GM12878 (cell line): ENCODE results near the gene FBXO17. TPM values are rescaled to one million over a fixed set of nuclear protein-coding genes. Genes with fewer than 3 reads are reported as not detected.

Source experiments
- ATAC-seq: fragments of 200-7000 bp; cut with Tn5 transposase; 3 replicates; pipeline ENCODE4 v1.9.1; 2020; ENCODE audit warnings: mild to moderate bottlenecking, moderate library complexity
- BruUV-seq: library from RNA; stranded (reverse); fragments of 400-500 nt; replicated peaks from 2 replicates; lab custom pipeline; 2021; lab: Mats Ljungman, UMichigan
- CTCF ChIA-PET: fragments of 300-600 bp; sonication (Branson Sonifier 250); formaldehyde crosslinking; extraction: SDS; loops from one replicate; lab custom pipeline; 2021; ENCODE audit warnings: inconsistent platforms; lab: Yijun Ruan, JAX
- POLR2A ChIA-PET: fragments of 350-600 bp; formaldehyde crosslinking; extraction: SDS; loops from one replicate; lab custom pipeline; 2021; ENCODE audit warnings: inconsistent platforms; lab: Charles Lee
- RAD21 ChIA-PET: fragments of 300-600 bp; sonication (Branson Sonifier 250); formaldehyde crosslinking; loops from one replicate; lab custom pipeline; 2023; ENCODE audit warnings: antibody characterized with exemption; ENCODE audit not compliant: unreplicated experiment; lab: Charles Lee
- SMC1A ChIA-PET: fragments of 300-600 bp; sonication (Branson Sonifier 250); formaldehyde crosslinking; loops from one replicate; lab custom pipeline; 2023; ENCODE audit not compliant: unreplicated experiment, uncharacterized antibody; lab: Charles Lee
- DNase-seq: peaks from one replicate; pipeline ENCODE4 v3.0.0-alpha.2; 2011; ENCODE audit warnings: low read depth, low spot score
- FAIRE-seq: peaks from 3 replicates; lab custom pipeline; 2011; peaks lifted over from hg19 to GRCh38; lab: Jason Lieb, UNC
- H2AFZ ChIP-seq: 2 replicates; pipeline ENCODE4 v1.6.0; 2011; ENCODE audit warnings: low read depth, low read length, control low read depth; ENCODE audit not compliant: control insufficient read depth
- H3K27ac ChIP-seq: 2 replicates; pipeline ENCODE4 v1.5.1; 2011; ENCODE audit warnings: control low read depth; ENCODE audit not compliant: control insufficient read depth, insufficient read depth
- H3K27me3 ChIP-seq, 2 experiments: replicated peaks in 1 of 2; 2 replicates each; pipeline versions ENCODE4 v1.6.0 to v1.6.1; 2011; ENCODE audit warnings: low read length in 1 of 2; ENCODE audit not compliant: control insufficient read depth in 2 of 2, insufficient read depth in 2 of 2
- H3K36me3 ChIP-seq, 2 experiments: 2 replicates each; pipeline ENCODE4 v1.5.1; 2011; ENCODE audit warnings: low read length in 1 of 2; ENCODE audit not compliant: control insufficient read depth in 2 of 2, insufficient read depth in 2 of 2
- H3K4me1 ChIP-seq: 2 replicates; pipeline ENCODE4 v1.6.1; 2011; ENCODE audit warnings: mild to moderate bottlenecking, low read length, moderate library complexity, mixed read lengths; ENCODE audit not compliant: control insufficient read depth, insufficient read depth
- H3K4me2 ChIP-seq: 2 replicates; pipeline ENCODE4 v1.6.0; 2011; ENCODE audit warnings: control low read depth; ENCODE audit not compliant: control insufficient read depth, insufficient read depth
- H3K4me3 ChIP-seq: fragments of 200-600 bp; sonication (generic); 2 replicates; pipeline ENCODE4 v1.5.1; 2016
- H3K79me2 ChIP-seq: 2 replicates; pipeline ENCODE4 v1.6.0; 2011; ENCODE audit warnings: low read length; ENCODE audit not compliant: control insufficient read depth, insufficient read depth
- H3K9ac ChIP-seq: 2 replicates; pipeline ENCODE4 v1.8.0; 2011; ENCODE audit warnings: low read length, control low read depth, mixed read lengths; ENCODE audit not compliant: control insufficient read depth, insufficient read depth
- H3K9me3 ChIP-seq: replicated peaks from 3 replicates; pipeline ENCODE4 v1.5.1; 2011; ENCODE audit warnings: mild to moderate bottlenecking, low read length; ENCODE audit not compliant: control insufficient read depth, insufficient read depth
- H4K20me1 ChIP-seq: 2 replicates; pipeline ENCODE4 v1.6.0; 2011; ENCODE audit not compliant: control insufficient read depth, insufficient read depth
- ASH2L ChIP-seq: fragments of 300-600, 200-600 bp; sonication (generic); IDR thresholded peaks from 2 replicates; pipeline ENCODE4 v1.6.1; 2017; ENCODE audit warnings: low read depth, mild to moderate bottlenecking, borderline replicate concordance
- ATF7 ChIP-seq: fragments of 450-650 bp; IDR thresholded peaks from 2 replicates; pipeline ENCODE4 v1.6.1; 2016; ENCODE audit warnings: low read depth, mild to moderate bottlenecking
- BMI1 ChIP-seq: fragments of 450-650 bp; IDR thresholded peaks from 2 replicates; pipeline ENCODE4 v1.6.1; 2016; ENCODE audit warnings: mild to moderate bottlenecking, moderate library complexity, borderline replicate concordance
- CBX5 ChIP-seq: sonication (generic); IDR thresholded peaks from 2 replicates; pipeline ENCODE4 v1.6.1; 2016; ENCODE audit warnings: low read depth, moderate library complexity, mild to moderate bottlenecking, inconsistent platforms
- CREM ChIP-seq: IDR thresholded peaks from 2 replicates; pipeline ENCODE4 v1.6.1; 2014; ENCODE audit warnings: antibody characterized with exemption, low read depth
- HDAC2 ChIP-seq: fragments of 200-600 bp; sonication (generic); IDR thresholded peaks from 2 replicates; pipeline ENCODE4 v1.6.1; 2017
- JUND ChIP-seq: IDR thresholded peaks from 2 replicates; pipeline ENCODE4 v1.6.1; 2012; ENCODE audit warnings: low read depth, mild to moderate bottlenecking, low read length, improper control_type of control experiment, moderate library complexity
- MXI1 ChIP-seq: fragments of 150-350 bp; IDR thresholded peaks from 2 replicates; pipeline ENCODE4 v1.6.1; 2011; ENCODE audit warnings: low read depth, mild to moderate bottlenecking, inconsistent platforms, low read length, improper control_type of control experiment
- PAX8 ChIP-seq: fragments of 450-650 bp; IDR thresholded peaks from 2 replicates; pipeline ENCODE4 v1.6.1; 2017; ENCODE audit warnings: mild to moderate bottlenecking, moderate library complexity
- POU2F2 ChIP-seq: IDR thresholded peaks from 3 replicates; pipeline ENCODE4 v1.6.1; 2011; ENCODE audit warnings: low read depth, mild to moderate bottlenecking, low read length, borderline replicate concordance
- RAD21 ChIP-seq: IDR thresholded peaks from 2 replicates; pipeline ENCODE4 v1.6.1; 2011; ENCODE audit warnings: mild to moderate bottlenecking, low read depth, low read length, moderate library complexity; ENCODE audit not compliant: insufficient read depth
- RB1 ChIP-seq: fragments of 450-650 bp; formaldehyde crosslinking; IDR thresholded peaks from 2 replicates; pipeline ENCODE4 v1.6.1; 2017; ENCODE audit warnings: mild to moderate bottlenecking, borderline replicate concordance
- RFX5 ChIP-seq: IDR thresholded peaks from 2 replicates; pipeline ENCODE4 v1.6.1; 2011; ENCODE audit warnings: low read depth, low read length, improper control_type of control experiment
- SRF ChIP-seq, 2 experiments: IDR thresholded peaks; 2 replicates each; pipeline ENCODE4 v1.6.1; 2011; ENCODE audit warnings: low read depth in 2 of 2, low read length in 2 of 2, mild to moderate bottlenecking in 1 of 2, moderate library complexity in 1 of 2
- SUPT20H ChIP-seq: IDR thresholded peaks from 2 replicates; pipeline ENCODE4 v1.6.1; 2011; ENCODE audit warnings: low read depth, mild to moderate bottlenecking, low read length, moderate library complexity, borderline replicate concordance; ENCODE audit not compliant: control insufficient read depth
- YY1 ChIP-seq: IDR thresholded peaks from 2 replicates; pipeline ENCODE4 v1.6.1; 2011; ENCODE audit warnings: low read depth, mild to moderate bottlenecking, low read length
- ZBED1 ChIP-seq: IDR thresholded peaks from 2 replicates; pipeline ENCODE4 v1.6.1; 2016; ENCODE audit warnings: borderline replicate concordance
- ZNF217 ChIP-seq: fragments of 450-650 bp; IDR thresholded peaks from 2 replicates; pipeline ENCODE4 v1.6.1; 2017; ENCODE audit warnings: antibody characterized with exemption, mild to moderate bottlenecking
- ZZZ3 ChIP-seq: IDR thresholded peaks from 2 replicates; pipeline ENCODE4 v1.6.1; 2011; ENCODE audit warnings: low read depth; ENCODE audit not compliant: control insufficient read depth, insufficient read length
- WGBS: methylation state at CpG from one replicate; pipeline ENCODE4 v1.1.6; 2016; ENCODE audit warnings: low lambda C conversion rate; ENCODE audit not compliant: insufficient replicate concordance, insufficient coverage; ENCODE audit errors: missing lambda C conversion rate; 5-methylcytosine and 5-hydroxymethylcytosine counted together
- in situ Hi-C: fragments of 300-500 bp; cut with MboI; formaldehyde crosslinking; loops from 9 replicates; pipeline ENCODE4 v1.14.3; 2018; ENCODE audit warnings: mixed read lengths
- intact Hi-C: fragments of 100-400 bp; cut with micrococcal nuclease; formaldehyde crosslinking; loops from one replicate; pipeline ENCODE4 v1.14.2; 2022; ENCODE audit not compliant: unreplicated experiment
- polyA plus RNA-seq, 11 experiments: library from polyadenylated mRNA; depleted of rRNA in 4 of 11; unstranded in 6 of 11; stranded (reverse) in 5 of 11; fragments of >200 nt; fragmentation: Nextera tagmentation in 4 of 11; fragmentation: Illumina TruSeq in 1 of 11; extraction: Ambion mirVana in 4 of 11; extraction: Trizol in 1 of 11; gene quantifications; 1 replicate in 1 of 11; 2 replicates in 10 of 11; pipeline versions ENCODE4 v1.2.1 to v1.2.3, GENCODE V29; 2011 to 2016; ENCODE audit warnings: inconsistent platforms in 2 of 11, missing spikeins in 2 of 11, low read depth in 1 of 11
- total RNA-seq, 4 experiments: library from RNA; depleted of rRNA in 3 of 4; stranded (reverse); fragments of >200 nt in 3 of 4; fragmentation: Illumina TruSeq in 1 of 4; extraction: Trizol in 1 of 4; gene quantifications; 2 replicates each; pipeline versions ENCODE4 v1.2.1 to v1.2.3, GENCODE V29; 2013 to 2021

FBXO17 gene
- total and polyA plus RNA-seq, 10 of the 15 experiments (the other 5 are each of a cell fraction or from before 2014, with no cell fraction given), result 2.2 to 11.1 (median 5.3) TPM

- Histone ChIP-seq H3K36me3 (no peaks in the 10 kb centered on the region), H3K4me1 (no peaks in the 10 kb centered on the region), H3K79me2 (no peaks in the 10 kb centered on the region), H3K9ac (no peak overlapping the region), H3K4me3 (no peak overlapping the region), H3K9me3 (no peaks in the 10 kb centered on the region; the same call in 2 of the 3 replicates), H2AFZ (no peak overlapping the region), H3K27me3 (no peaks in the 10 kb centered on the region; a peak in 1 of 4 replicates), H3K4me2 (no peak overlapping the region), H3K27ac (no peak overlapping the region), H4K20me1 (no peaks in the 10 kb centered on the region)
- TF ChIP-seq CBX5 (no peak), HDAC2 (no peak), SRF (IDR thresholded peaks at IDR 0.05; ENCODE audit: low read depth in 2 of 2, low read length in 2 of 2) (no peak), MXI1 (no peak), RB1 (no peak), YY1 (no peak), ZBED1 (no peak), ZNF217 (no peak), PAX8 (no peak), ATF7 (no peak), CREM (no peak), RFX5 (no peak), POU2F2 (no peak), SUPT20H (no peak), JUND (no peak), BMI1 (no peak), RAD21 (no peak), ASH2L (no peak), ZZZ3 (no peak)
- intact Hi-C loops, result no loop called here
- DNase-seq (no peak), ATAC-seq (no peak), FAIRE-seq (no peak)
- 20% methylated on average over 3 of the region's 3 CpGs for whole genome bisulfite sequencing
- POLR2A ChIA-PET, result no interaction called here
- in situ Hi-C loops, result no loop called here
- CTCF ChIA-PET, result interaction anchor here (1.7 kb wide), 1 partner anchor 15 kb away, joined by 6 read pairs; the partner anchor contains the start of genes MRPS12 and SARS2
- no TSS peak for BruUV-seq
- SMC1A ChIA-PET, result no interaction called here
- RAD21 ChIA-PET, result no interaction called here
Observed at GRCh38 chr19:38945562-38946228, 29.8 kb downstream of the FBXO17 start.
